Measurements from ENCODE around the gene PAX2. TPM values are rescaled to one million over a fixed set of nuclear protein-coding genes. Genes with fewer than 3 reads are reported as not detected.

PAX2 gene
- total and polyA plus RNA-seq, 2 of the 13 experiments (the other 11 are each of a cell fraction or from before 2014, with no cell fraction given) = not detected

DNA sequence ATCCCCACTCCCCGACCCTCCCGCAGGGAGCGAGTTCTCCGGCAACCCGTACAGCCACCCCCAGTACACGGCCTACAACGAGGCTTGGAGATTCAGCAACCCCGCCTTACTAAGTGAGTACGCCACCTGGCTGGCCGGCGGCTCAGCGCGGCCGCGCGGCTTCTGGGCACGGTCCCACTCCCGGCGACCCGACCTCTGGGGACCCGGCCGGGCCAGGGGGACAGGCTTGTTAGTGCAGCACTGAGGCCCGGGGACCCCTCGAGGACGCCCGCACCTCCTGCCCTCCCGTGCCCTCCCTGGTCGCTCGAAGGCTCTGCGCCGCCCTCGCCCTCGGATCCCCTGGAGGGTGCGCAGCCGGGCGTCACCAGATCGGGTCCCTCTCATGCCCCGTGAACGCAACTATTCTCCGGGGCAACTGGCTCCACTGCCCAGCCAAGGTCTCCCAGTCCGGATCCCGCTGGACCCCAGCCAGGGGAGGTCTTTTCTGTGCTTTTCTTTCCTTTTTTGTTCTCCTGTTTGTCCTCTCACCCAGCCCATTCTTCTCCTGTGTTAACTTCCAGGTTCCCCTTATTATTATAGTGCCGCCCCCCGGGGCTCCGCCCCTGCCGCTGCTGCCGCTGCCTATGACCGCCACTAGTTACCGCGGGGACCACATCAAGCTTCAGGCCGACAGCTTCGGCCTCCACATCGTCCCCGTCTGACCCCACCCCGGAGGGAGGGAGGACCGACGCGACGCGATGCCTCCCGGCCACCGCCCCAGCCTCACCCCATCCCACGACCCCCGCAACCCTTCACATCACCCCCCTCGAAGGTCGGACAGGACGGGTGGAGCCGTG is 81.8 kb downstream of the PAX2 start (continued):
- no peak for TF ChIP-seq RFX1 (IDR thresholded peaks at IDR 0.05)
- 0 out of 2 replicates have a peak, but pooled peaks have one; percentile 45 for TF ChIP-seq ZMYM2 (CRISPR knock-in tag; IDR thresholded peaks at IDR 0.05)
- TF ChIP-seq SETDB1 (CRISPR knock-in tag; IDR thresholded peaks at IDR 0.05; ENCODE audit: borderline replicate concordance) = no peak
- TF ChIP-seq, protein P1, sequence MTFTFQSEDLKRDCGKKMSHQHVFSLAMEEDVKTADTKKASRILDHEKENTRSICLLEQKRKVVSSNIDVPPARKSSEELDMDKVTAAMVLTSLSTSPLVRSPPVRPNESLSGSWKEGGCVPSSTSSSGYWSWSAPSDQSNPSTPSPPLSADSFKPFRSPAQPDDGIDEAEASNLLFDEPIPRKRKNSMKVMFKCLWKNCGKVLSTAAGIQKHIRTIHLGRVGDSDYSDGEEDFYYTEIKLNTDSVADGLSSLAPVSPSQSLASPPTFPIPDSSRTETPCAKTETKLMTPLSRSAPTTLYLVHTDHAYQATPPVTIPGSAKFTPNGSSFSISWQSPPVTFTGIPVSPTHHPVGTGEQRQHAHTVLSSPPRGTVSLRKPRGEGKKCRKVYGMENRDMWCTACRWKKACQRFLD (CRISPR knock-in tag; IDR thresholded peaks at IDR 0.05; ENCODE audit: borderline replicate concordance) = 0 out of 2 replicates have a peak, but pooled peaks have one; percentile 10
- TF ChIP-seq, protein P2, sequence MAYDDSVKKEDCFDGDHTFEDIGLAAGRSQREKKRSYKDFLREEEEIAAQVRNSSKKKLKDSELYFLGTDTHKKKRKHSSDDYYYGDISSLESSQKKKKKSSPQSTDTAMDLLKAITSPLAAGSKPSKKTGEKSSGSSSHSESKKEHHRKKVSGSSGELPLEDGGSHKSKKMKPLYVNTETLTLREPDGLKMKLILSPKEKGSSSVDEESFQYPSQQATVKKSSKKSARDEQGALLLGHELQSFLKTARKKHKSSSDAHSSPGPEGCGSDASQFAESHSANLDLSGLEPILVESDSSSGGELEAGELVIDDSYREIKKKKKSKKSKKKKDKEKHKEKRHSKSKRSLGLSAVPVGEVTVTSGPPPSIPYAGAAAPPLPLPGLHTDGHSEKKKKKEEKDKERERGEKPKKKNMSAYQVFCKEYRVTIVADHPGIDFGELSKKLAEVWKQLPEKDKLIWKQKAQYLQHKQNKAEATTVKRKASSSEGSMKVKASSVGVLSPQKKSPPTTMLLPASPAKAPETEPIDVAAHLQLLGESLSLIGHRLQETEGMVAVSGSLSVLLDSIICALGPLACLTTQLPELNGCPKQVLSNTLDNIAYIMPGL (CRISPR knock-in tag; IDR thresholded peaks at IDR 0.05; ENCODE audit: borderline replicate concordance in 1 of 2, low read depth in 1 of 2) = peak in 1 of 2 experiments; percentile 79; a peak in 2 of 4 replicates
- 0 out of 2 replicates have a peak, but pooled peaks have one; percentile 13 for TF ChIP-seq PHF20 (CRISPR knock-in tag; IDR thresholded peaks at IDR 0.05)
- TF ChIP-seq FOXC1 (CRISPR knock-in tag; IDR thresholded peaks at IDR 0.05; ENCODE audit: borderline replicate concordance) = no peak
- TF ChIP-seq, protein P3, sequence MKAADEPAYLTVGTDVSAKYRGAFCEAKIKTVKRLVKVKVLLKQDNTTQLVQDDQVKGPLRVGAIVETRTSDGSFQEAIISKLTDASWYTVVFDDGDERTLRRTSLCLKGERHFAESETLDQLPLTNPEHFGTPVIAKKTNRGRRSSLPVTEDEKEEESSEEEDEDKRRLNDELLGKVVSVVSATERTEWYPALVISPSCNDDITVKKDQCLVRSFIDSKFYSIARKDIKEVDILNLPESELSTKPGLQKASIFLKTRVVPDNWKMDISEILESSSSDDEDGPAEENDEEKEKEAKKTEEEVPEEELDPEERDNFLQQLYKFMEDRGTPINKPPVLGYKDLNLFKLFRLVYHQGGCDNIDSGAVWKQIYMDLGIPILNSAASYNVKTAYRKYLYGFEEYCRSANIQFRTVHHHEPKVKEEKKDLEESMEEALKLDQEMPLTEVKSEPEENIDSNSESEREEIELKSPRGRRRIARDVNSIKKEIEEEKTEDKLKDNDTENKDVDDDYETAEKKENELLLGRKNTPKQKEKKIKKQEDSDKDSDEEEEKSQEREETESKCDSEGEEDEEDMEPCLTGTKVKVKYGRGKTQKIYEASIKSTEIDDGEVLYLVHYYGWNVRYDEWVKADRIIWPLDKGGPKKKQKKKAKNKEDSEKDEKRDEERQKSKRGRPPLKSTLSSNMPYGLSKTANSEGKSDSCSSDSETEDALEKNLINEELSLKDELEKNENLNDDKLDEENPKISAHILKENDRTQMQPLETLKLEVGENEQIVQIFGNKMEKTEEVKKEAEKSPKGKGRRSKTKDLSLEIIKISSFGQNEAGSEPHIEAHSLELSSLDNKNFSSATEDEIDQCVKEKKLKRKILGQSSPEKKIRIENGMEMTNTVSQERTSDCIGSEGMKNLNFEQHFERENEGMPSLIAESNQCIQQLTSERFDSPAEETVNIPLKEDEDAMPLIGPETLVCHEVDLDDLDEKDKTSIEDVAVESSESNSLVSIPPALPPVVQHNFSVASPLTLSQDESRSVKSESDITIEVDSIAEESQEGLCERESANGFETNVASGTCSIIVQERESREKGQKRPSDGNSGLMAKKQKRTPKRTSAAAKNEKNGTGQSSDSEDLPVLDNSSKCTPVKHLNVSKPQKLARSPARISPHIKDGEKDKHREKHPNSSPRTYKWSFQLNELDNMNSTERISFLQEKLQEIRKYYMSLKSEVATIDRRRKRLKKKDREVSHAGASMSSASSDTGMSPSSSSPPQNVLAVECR (CRISPR knock-in tag; IDR thresholded peaks at IDR 0.05; ENCODE audit: borderline replicate concordance) = peak; percentile 18; the same call in 1 of the 2 replicates
- peak; percentile 36; the same call in 1 of the 2 replicates for TF ChIP-seq KDM2A (CRISPR knock-in tag; IDR thresholded peaks at IDR 0.05; ENCODE audit: borderline replicate concordance, low read depth)
- TF ChIP-seq, protein P4, sequence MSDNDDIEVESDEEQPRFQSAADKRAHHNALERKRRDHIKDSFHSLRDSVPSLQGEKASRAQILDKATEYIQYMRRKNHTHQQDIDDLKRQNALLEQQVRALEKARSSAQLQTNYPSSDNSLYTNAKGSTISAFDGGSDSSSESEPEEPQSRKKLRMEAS (IDR thresholded peaks at IDR 0.05) = peak; percentile 32; the same call in 1 of the 2 replicates
- TF ChIP-seq IKZF4 (CRISPR knock-in tag; IDR thresholded peaks at IDR 0.05; ENCODE audit: borderline replicate concordance, low read depth, not compliant biosample characterization) = peak; percentile 71
- 0 out of 2 replicates have a peak, but pooled peaks have one; percentile 33 for TF ChIP-seq MED13 (CRISPR knock-in tag; IDR thresholded peaks at IDR 0.05)
- peak; percentile 11; the same call in 1 of the 2 replicates for TF ChIP-seq TBX2 (CRISPR knock-in tag; IDR thresholded peaks at IDR 0.05; ENCODE audit: borderline replicate concordance)
- TF ChIP-seq ZMYM4 (CRISPR knock-in tag; IDR thresholded peaks at IDR 0.05) = peak; percentile 39; the same call in 1 of the 2 replicates
- TF ChIP-seq, protein P5, sequence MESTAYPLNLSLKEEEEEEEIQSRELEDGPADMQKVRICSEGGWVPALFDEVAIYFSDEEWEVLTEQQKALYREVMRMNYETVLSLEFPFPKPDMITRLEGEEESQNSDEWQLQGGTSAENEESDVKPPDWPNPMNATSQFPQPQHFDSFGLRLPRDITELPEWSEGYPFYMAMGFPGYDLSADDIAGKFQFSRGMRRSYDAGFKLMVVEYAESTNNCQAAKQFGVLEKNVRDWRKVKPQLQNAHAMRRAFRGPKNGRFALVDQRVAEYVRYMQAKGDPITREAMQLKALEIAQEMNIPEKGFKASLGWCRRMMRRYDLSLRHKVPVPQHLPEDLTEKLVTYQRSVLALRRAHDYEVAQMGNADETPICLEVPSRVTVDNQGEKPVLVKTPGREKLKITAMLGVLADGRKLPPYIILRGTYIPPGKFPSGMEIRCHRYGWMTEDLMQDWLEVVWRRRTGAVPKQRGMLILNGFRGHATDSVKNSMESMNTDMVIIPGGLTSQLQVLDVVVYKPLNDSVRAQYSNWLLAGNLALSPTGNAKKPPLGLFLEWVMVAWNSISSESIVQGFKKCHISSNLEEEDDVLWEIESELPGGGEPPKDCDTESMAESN (CRISPR knock-in tag; conservative IDR thresholded peaks at IDR 0.05) = no peak

Data from HepG2 (cell line).